SW480 (cell line): ENCODE results near the gene RBM46.
"Not testable (repeated sequence)": the region's sequence is repeated elsewhere in the genome, so short reads cannot be mapped to it uniquely, and the experiment has no call there.

Experiments
- DNase-seq: peaks from one replicate; pipeline ENCODE4 v3.0.0-alpha.2; 2016; ENCODE audit warnings: low spot score

RBM46 gene

GRCh38 chr4:154836513-154836912 is 55.4 kb downstream of the RBM46 start:
- DNase-seq: no peak

DNA sequence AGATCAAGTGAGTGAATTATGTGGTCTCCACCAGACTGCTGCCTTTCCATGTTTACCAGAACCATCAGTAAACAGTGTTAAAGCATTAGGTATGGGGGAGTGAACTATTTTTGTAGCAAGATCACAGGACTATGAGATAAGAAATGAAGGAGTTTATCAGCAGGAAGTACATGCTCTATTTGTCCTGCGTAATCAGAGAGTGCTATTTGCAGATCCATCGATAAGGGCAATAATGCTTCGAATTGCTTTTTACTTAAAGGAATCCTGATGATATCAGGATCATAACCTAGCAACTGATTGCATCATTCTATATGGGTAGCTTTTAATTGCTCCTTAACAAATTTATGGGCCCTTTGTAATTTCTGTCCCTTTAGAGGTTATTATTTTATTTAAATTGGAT is 57.1 kb downstream of the RBM46 start:
- no peak for DNase-seq

DNA sequence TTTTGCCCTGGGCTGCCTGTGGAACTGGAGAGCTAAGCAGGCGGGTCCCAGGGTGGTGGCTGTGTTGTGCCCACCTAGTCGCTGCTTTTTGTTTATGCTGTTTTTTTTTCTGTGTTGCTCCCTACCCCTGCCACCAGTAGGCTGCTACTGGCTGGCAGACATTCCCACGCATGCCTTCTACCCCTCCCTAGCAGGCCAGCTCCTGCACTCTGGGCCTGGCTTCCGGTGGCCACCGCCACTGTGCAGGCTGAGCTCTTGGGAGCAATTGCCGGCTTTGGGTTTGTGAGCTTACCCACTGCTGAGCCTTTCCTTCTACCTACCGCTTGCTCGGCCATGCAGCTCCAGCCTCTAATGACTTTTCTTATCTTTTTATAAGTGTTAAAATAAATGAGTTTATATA is 57.6 kb downstream of the RBM46 start:
- DNase-seq: no peak

DNA sequence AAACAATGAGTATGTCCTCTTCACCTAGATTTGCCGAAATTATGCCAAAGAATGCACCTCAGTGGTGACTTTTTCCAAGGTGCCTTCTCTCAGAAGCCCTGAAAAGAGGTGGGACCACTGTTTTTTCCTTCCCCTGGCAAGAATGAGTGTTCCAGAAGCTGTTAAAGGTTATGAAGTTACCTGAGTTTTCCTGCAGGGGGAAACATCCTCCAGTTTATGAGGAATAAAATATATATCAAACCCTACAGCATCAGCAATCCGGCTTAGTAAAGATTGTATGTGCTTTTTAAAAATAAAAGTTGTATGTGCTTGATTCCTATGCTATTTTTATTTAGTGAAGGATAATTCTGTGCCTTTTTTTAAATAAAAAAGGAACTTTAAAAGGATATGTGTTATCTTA is 73.3 kb downstream of the RBM46 start:
- peak; percentile 10 for DNase-seq

GRCh38 chr4:154858166-154858565 is 77.1 kb downstream of the RBM46 start:
- no peak for DNase-seq

DNA sequence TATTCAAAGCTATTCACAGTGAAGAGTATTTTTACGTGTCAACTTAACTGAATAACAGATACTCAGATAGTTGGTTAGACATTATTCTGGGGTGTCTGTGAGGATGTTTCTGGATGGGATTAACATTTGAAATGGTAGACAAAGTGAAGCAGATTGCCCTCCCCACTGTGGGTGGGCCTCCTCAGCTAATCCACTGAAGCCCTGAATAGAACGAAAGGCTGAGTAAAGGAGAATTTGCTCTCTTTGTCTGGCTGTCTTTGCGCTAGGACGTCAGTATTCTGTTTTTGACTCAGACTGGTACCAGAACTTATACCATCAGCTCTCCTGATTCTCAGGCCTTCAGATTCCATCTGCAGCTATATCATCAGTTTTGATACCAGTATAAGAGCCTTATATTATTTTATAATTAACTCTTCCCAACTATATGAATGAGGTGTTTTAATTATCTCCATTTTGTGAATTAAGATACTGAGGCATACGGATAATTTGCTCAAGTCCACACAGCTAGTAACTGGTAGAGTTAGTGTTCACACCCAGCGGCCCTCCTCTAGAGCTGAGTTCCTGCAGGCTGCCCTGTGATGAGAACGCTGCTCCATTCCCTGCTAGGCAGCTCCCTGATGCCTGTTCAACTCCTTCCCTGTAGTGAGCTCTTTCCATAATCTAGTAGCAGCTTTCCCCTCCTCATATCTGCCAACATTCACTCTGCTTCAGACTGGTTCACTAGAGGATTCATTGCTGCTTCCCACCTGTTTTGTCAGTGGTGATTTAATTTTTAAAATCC is 87.5 kb downstream of the RBM46 start:
- DNase-seq: no peak

DNA sequence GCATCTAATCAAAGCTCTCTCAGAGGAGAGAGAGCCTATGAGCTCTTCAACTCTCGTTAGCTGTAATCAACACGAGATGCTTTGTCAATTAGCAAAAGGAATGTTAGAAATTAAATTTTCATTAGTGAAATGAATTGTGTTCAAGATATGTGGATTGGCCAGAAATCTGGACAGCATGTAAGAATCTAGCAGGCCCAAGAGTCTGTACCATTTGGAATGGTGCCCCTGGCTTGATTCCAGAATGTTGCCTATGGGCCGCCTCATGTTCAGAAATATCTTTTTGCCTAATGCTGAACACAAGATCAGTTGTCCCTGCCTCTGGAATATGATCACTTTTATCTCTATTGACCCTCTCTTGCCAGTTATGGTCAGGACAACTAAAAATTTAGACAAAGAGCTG is 88.2 kb downstream of the RBM46 start:
- DNase-seq: no peak

- DNase-seq: no peak
These were observed 91.1 kb downstream of the RBM46 start for GRCh38 chr4:154872198-154872597.

DNA sequence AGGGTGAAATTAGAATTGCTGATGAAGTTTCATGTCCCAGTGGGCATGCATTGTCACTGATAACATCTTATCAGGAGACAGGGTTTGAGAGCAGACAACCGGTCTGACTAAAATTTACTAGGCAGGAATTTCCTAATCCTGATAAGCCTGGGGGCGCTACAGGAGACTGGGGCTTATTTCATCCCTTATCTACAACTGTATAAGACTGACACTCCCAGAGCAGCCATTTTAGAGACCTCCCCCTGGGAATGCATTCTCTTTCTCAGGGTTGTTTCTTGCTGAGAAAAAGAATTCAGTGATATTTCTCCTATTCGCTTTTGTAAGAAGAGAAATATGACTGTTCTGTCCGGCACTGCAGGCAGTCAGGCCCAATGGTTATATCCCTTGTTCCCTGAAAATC is 93.0 kb downstream of the RBM46 start:
- DNase-seq: not testable (repeated sequence)

DNA sequence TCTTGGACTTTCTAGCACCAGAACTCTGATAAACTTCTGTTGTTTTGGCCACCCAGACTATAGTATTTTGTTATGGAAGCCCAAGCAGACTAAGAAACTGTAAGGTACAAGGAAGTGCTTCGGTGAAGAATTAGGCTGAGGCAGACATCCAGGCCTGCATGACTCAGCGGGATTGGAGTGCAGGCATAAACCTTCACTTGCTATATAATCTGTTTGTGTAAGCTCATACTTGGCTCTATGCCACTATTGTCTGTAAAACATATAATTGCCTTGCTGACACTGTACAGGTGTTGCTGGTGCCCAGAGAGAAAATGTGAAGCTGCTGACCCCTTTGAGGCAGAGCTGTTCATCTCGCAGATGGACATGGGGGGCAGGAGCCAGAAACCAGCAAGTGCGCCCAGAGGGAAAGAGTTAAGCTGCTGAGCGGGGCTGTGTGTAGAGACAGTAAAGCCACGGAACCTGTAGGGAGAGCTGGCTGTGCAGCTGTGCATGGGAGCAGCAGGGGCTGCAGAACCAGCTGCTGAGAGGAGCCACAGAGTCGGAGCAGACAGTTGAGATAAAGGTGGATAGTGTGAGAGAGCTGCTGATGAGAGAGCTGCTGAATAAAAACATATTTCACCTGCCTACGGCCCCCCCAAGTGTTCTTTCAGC is 96.2 kb downstream of the RBM46 start:
- no peak for DNase-seq
